ENCODE data around the gene PRKCE. TPM values are rescaled to one million over a fixed set of nuclear protein-coding genes. Genes with fewer than 3 reads are reported as not detected.
"Not testable (repeated sequence)": the region's sequence is repeated elsewhere in the genome, so short reads cannot be mapped to it uniquely, and the experiment has no call there.

PRKCE gene
- total RNA-seq, 1 experiment from 2014 or later, result 2.4 TPM

- H3K9me3 ChIP-seq (ENCODE audit: low read depth, low read length, poor library complexity, severe bottlenecking), result no peaks in the 10 kb centered on the region
- POLR2A ChIA-PET (ENCODE audit: low non-redundant PET), result no interaction called here
- H3K36me3 ChIP-seq (ENCODE audit: insufficient read depth, low read length, poor library complexity, severe bottlenecking), result no peaks in the 10 kb centered on the region
- no TSS peak for BruUV-seq (replicated peaks)
- H3K4me3 ChIP-seq (ENCODE audit: low read depth, low read length, poor library complexity, severe bottlenecking), result no peak overlapping the region
- intact Hi-C loops (cut with micrococcal nuclease; ENCODE audit: unreplicated experiment), result no loop called here
- DNase-seq (ENCODE audit: low spot score), result no peak
- no peaks in the 10 kb centered on the region for H3K4me1 ChIP-seq (ENCODE audit: insufficient read depth, low read length, poor library complexity, severe bottlenecking)
- TF ChIP-seq EZH2 (IDR thresholded peaks at IDR 0.05; ENCODE audit: borderline replicate concordance, low read depth, low read length, poor library complexity, severe bottlenecking) (no peak), CTCF (conservative IDR thresholded peaks at IDR 0.05; ENCODE audit: low read depth, low read length) (no peak)
- H3K27me3 ChIP-seq (replicated peaks; ENCODE audit: insufficient read depth, low read depth, low read length, poor library complexity), result no peaks in the 10 kb centered on the region
- no peak overlapping the region for H3K27ac ChIP-seq (ENCODE audit: low read depth, low read length, poor library complexity, severe bottlenecking)
- CTCF ChIA-PET, result no interaction called here
These were observed 260.6 kb downstream of the PRKCE start for GRCh38 chr2:45912109-45912508.

GRCh38 chr2:45913539-45913938, 262.1 kb downstream of the PRKCE start:
- intact Hi-C loops (cut with micrococcal nuclease; ENCODE audit: unreplicated experiment), result no loop called here
- Histone ChIP-seq H3K4me3 (ENCODE audit: low read depth, low read length, poor library complexity, severe bottlenecking) (no peak overlapping the region), H3K9me3 (ENCODE audit: low read depth, low read length, poor library complexity, severe bottlenecking) (no peaks in the 10 kb centered on the region), H3K36me3 (ENCODE audit: insufficient read depth, low read length, poor library complexity, severe bottlenecking) (no peaks in the 10 kb centered on the region), H3K27ac (ENCODE audit: low read depth, low read length, poor library complexity, severe bottlenecking) (no peak overlapping the region), H3K27me3 (replicated peaks; ENCODE audit: insufficient read depth, low read depth, low read length, poor library complexity) (no peaks in the 10 kb centered on the region), H3K4me1 (ENCODE audit: insufficient read depth, low read length, poor library complexity, severe bottlenecking) (no peaks in the 10 kb centered on the region)
- POLR2A ChIA-PET (ENCODE audit: low non-redundant PET), result no interaction called here
- TF ChIP-seq CTCF (conservative IDR thresholded peaks at IDR 0.05; ENCODE audit: low read depth, low read length) (no peak), EZH2 (IDR thresholded peaks at IDR 0.05; ENCODE audit: borderline replicate concordance, low read depth, low read length, poor library complexity, severe bottlenecking) (no peak)
- CTCF ChIA-PET, result no interaction called here
- DNase-seq (ENCODE audit: low spot score), result no peak
- no TSS peak for BruUV-seq (replicated peaks)

- BruUV-seq (replicated peaks), result no TSS peak
- CTCF ChIA-PET, result no interaction called here
- no peak overlapping the region for H3K4me3 ChIP-seq (ENCODE audit: low read depth, low read length, poor library complexity, severe bottlenecking)
- POLR2A ChIA-PET (ENCODE audit: low non-redundant PET), result no interaction called here
- H3K4me1 ChIP-seq (ENCODE audit: insufficient read depth, low read length, poor library complexity, severe bottlenecking), result no peaks in the 10 kb centered on the region
- intact Hi-C loops (cut with micrococcal nuclease; ENCODE audit: unreplicated experiment), result no loop called here
- TF ChIP-seq CTCF (conservative IDR thresholded peaks at IDR 0.05; ENCODE audit: low read depth, low read length) (no peak), EZH2 (IDR thresholded peaks at IDR 0.05; ENCODE audit: borderline replicate concordance, low read depth, low read length, poor library complexity, severe bottlenecking) (no peak)
- H3K9me3 ChIP-seq (ENCODE audit: low read depth, low read length, poor library complexity, severe bottlenecking), result no peaks in the 10 kb centered on the region
- H3K27ac ChIP-seq (ENCODE audit: low read depth, low read length, poor library complexity, severe bottlenecking), result no peak overlapping the region
- DNase-seq (ENCODE audit: low spot score), result no peak
- H3K27me3 ChIP-seq (replicated peaks; ENCODE audit: insufficient read depth, low read depth, low read length, poor library complexity), result no peaks in the 10 kb centered on the region
- no peaks in the 10 kb centered on the region for H3K36me3 ChIP-seq (ENCODE audit: insufficient read depth, low read length, poor library complexity, severe bottlenecking)
These were observed 264.0 kb downstream of the PRKCE start for GRCh38 chr2:45915523-45915922.

- BruUV-seq (replicated peaks); H3K27ac ChIP-seq (ENCODE audit: low read depth, low read length, poor library complexity, severe bottlenecking); H3K4me3 ChIP-seq (ENCODE audit: low read depth, low read length, poor library complexity, severe bottlenecking); DNase-seq (ENCODE audit: low spot score); CTCF ChIA-PET; intact Hi-C loops (cut with micrococcal nuclease; ENCODE audit: unreplicated experiment); H3K36me3 ChIP-seq (ENCODE audit: insufficient read depth, low read length, poor library complexity, severe bottlenecking); H3K4me1 ChIP-seq (ENCODE audit: insufficient read depth, low read length, poor library complexity, severe bottlenecking); H3K27me3 ChIP-seq (replicated peaks; ENCODE audit: insufficient read depth, low read depth, low read length, poor library complexity); POLR2A ChIA-PET (ENCODE audit: low non-redundant PET); H3K9me3 ChIP-seq (ENCODE audit: low read depth, low read length, poor library complexity, severe bottlenecking): not testable (repeated sequence)
These were observed 266.2 kb downstream of the PRKCE start for GRCh38 chr2:45917561-45918176.
